NB4 (cell line): Measurements from ENCODE around the gene COX4I1.

Source experiments
- DNase-seq: peaks from one replicate; pipeline ENCODE4 v3.0.0; 2010; ENCODE audit warnings: low read depth
- H3K4me3 ChIP-seq: one replicate; pipeline ENCODE4 v1.5.1; 2011; ENCODE audit warnings: mild to moderate bottlenecking, low read depth, low read length, moderate library complexity
- MYC ChIP-seq: IDR thresholded peaks from 2 replicates; pipeline ENCODE4 v1.6.1; 2011; ENCODE audit warnings: low read depth, low read length
- POLR2A ChIP-seq: IDR thresholded peaks from 2 replicates; pipeline ENCODE4 v1.6.1; 2011; ENCODE audit warnings: mild to moderate bottlenecking; ENCODE audit not compliant: insufficient read length; ENCODE audit errors: extremely low read depth
- TF ChIP-seq, protein P1 (sequence below): IDR thresholded peaks from one replicate; pipeline ENCODE4 v1.5.1; 2012; ENCODE audit warnings: low read depth, low read length
- TF ChIP-seq, protein P2 (sequence below): IDR thresholded peaks from 2 replicates; pipeline ENCODE4 v1.6.1; 2011; ENCODE audit warnings: low read depth, low read length

The COX4I1 gene

GRCh38 chr16:85808926-85809325 is 9.4 kb downstream of the COX4I1 start:
- no peak for TF ChIP-seq POLR2A
- TF ChIP-seq, protein P1, sequence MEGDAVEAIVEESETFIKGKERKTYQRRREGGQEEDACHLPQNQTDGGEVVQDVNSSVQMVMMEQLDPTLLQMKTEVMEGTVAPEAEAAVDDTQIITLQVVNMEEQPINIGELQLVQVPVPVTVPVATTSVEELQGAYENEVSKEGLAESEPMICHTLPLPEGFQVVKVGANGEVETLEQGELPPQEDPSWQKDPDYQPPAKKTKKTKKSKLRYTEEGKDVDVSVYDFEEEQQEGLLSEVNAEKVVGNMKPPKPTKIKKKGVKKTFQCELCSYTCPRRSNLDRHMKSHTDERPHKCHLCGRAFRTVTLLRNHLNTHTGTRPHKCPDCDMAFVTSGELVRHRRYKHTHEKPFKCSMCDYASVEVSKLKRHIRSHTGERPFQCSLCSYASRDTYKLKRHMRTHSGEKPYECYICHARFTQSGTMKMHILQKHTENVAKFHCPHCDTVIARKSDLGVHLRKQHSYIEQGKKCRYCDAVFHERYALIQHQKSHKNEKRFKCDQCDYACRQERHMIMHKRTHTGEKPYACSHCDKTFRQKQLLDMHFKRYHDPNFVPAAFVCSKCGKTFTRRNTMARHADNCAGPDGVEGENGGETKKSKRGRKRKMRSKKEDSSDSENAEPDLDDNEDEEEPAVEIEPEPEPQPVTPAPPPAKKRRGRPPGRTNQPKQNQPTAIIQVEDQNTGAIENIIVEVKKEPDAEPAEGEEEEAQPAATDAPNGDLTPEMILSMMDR = no peak
- TF ChIP-seq, protein P2, sequence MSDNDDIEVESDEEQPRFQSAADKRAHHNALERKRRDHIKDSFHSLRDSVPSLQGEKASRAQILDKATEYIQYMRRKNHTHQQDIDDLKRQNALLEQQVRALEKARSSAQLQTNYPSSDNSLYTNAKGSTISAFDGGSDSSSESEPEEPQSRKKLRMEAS = no peak
- DNase-seq = no peak
- H3K4me3 ChIP-seq = no peak overlapping the region

- H3K4me3 ChIP-seq = no peak overlapping the region
- TF ChIP-seq POLR2A (no peak), MYC (no peak)
- TF ChIP-seq, protein P1 = no peak
- TF ChIP-seq, protein P2 = no peak
- no peak for DNase-seq
Measured at GRCh38 chr16:85809645-85810044, 10.2 kb downstream of the COX4I1 start.

DNA sequence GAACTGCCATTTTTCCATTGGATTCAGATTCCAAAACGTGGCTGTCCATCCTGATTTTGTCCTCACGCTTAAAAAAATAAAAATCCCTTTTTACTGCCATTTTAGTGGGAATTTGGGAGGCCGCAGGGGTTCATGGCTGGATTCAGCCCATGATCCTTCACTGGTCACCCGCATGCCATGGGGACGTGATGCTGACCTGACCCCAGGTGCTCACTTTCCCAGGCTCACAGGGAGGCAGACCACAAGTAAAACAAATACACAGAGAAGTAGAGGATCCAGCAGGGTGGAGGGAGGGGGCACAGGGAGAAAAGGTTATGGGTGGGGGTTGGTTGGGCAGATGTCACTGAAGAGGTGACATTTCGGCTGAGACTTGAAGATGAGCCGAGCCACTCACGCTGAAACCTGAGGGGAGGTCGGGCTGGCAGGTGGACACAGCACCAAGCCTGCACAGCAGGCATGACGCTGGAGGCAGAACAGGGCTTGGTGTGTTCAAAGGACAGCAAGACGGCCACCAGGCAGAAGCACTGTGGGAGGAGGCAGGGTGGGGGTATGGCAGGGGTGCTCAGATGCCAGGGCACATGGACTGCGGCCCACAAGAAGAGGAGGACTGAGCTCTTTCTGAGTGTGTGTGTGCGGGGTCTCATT is 10.7 kb downstream of the COX4I1 start:
- H3K4me3 ChIP-seq = no peak overlapping the region
- TF ChIP-seq, protein P2 = no peak
- TF ChIP-seq, protein P1 = no peak
- TF ChIP-seq POLR2A (no peak), MYC (no peak)
- no peak for DNase-seq

DNA sequence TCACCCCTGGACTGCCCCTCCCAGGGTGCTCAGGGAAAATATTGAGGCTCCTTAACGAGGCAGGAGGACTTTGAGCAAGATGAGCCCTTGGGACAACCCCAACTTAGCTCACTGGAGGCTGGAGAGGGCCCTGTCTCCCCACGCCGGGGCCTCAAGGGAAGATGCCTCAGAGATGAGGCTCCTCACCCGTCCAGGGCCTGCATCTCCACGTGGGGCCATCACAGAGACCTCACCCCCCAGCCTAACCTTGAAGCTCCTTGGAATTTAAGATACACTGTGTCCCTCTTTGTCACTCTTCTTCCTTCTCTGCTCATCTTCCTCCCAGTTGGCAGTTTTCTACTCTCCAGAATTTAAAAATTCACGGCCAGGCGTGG is 11.2 kb downstream of the COX4I1 start:
- no peak for DNase-seq
- TF ChIP-seq, protein P1 = no peak
- TF ChIP-seq, protein P2 = no peak
- TF ChIP-seq MYC (no peak), POLR2A (no peak)
- H3K4me3 ChIP-seq = no peak overlapping the region

DNA sequence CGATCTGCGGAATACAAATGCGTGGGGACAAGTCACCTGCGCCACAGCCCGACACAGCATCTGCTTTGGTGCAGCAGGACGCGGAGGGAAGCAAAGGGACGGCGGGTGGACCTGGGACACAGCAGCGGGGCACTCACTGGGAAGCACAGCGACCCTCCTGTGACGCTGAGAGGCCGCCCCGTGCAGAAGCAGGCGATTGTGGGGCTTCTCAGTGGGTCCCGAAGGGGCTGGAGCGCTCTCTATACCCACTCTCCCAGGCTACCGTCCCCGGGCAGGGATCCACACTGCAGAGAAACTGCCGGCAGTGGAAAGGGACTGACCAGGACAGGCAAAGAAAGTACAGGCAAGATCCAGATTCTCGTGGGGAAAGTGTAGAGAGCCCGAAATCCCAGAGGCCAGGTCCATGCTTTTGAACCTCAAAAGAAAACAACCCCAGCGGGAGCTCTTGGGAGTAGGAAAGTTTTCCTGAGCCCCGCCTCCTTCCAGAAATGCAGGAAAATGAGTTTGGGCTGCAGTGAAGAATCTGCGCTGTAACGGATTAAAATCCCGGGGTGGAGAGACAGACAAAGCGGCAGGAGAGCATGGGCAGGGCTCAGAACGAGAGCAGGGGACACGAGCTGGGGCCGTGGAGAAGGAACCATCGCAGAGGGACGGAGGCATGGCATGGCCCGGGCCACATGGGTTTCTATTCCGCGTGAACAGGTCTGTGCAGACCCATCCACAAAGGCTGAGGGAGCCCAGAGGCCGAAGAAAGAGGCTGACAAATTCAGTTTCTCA is 12.7 kb downstream of the COX4I1 start:
- DNase-seq = no peak
- no peak overlapping the region for H3K4me3 ChIP-seq
- TF ChIP-seq POLR2A (no peak), MYC (no peak)
